HEK293T (cell line): ENCODE measurements around the gene NLGN3.

Experiments
- CTCF ChIA-PET: fragments of 350-600 bp; formaldehyde crosslinking; extraction: SDS; loops from one replicate; lab custom pipeline; 2021; ENCODE audit warnings: antibody characterized with exemption, inconsistent platforms; lab: Yijun Ruan, JAX
- POLR2A ChIA-PET: fragments of 350-600 bp; formaldehyde crosslinking; extraction: SDS; loops from one replicate; lab custom pipeline; 2020; ENCODE audit warnings: antibody characterized with exemption, inconsistent platforms; lab: Yijun Ruan, JAX
- DNase-seq: peaks from one replicate; pipeline ENCODE4 v3.0.0; 2012; ENCODE audit warnings: mixed read lengths; ENCODE audit errors: extremely low spot score
- ARNT ChIP-seq: fragments of 450-650 bp; IDR thresholded peaks from 2 replicates; pipeline ENCODE4 v1.6.1; 2017; ENCODE audit warnings: mild to moderate bottlenecking
- BHLHE40 ChIP-seq: fragments of 450-650 bp; IDR thresholded peaks from 2 replicates; pipeline ENCODE4 v1.6.1; 2016; ENCODE audit warnings: mild to moderate bottlenecking, moderate library complexity, borderline replicate concordance
- CTBP1 ChIP-seq: fragments of 450-650 bp; IDR thresholded peaks from 2 replicates; pipeline ENCODE4 v1.6.1; 2016; ENCODE audit warnings: borderline replicate concordance
- ELF4 ChIP-seq: fragments of 450-650 bp; IDR thresholded peaks from 2 replicates; pipeline ENCODE4 v1.6.1; 2017; ENCODE audit warnings: antibody characterized with exemption
- FOXA1 ChIP-seq: fragments of 450-650 bp; IDR thresholded peaks from 2 replicates; pipeline ENCODE4 v1.6.1; 2016; ENCODE audit warnings: mild to moderate bottlenecking
- FOXK2 ChIP-seq: fragments of 450-650 bp; IDR thresholded peaks from 2 replicates; pipeline ENCODE4 v1.6.1; 2016; ENCODE audit warnings: mild to moderate bottlenecking
- FOXM1 ChIP-seq: fragments of 450-650 bp; IDR thresholded peaks from 2 replicates; pipeline ENCODE4 v1.6.1; 2017; ENCODE audit warnings: mild to moderate bottlenecking, borderline replicate concordance
- HDGF ChIP-seq: fragments of 450-650 bp; IDR thresholded peaks from 2 replicates; pipeline ENCODE4 v1.6.1; 2017; ENCODE audit warnings: antibody characterized with exemption, borderline replicate concordance
- L3MBTL2 ChIP-seq: fragments of 450-650 bp; conservative IDR thresholded peaks from 2 replicates; pipeline ENCODE4 v1.6.1; 2016; ENCODE audit warnings: mild to moderate bottlenecking
- LEF1 ChIP-seq: fragments of 450-650 bp; IDR thresholded peaks from 2 replicates; pipeline ENCODE4 v1.6.1; 2017; ENCODE audit warnings: mild to moderate bottlenecking, borderline replicate concordance
- NFRKB ChIP-seq: fragments of 450-650 bp; IDR thresholded peaks from 2 replicates; pipeline ENCODE4 v1.6.1; 2016; ENCODE audit warnings: mild to moderate bottlenecking, moderate library complexity
- PKNOX1 ChIP-seq: fragments of 450-650 bp; IDR thresholded peaks from 2 replicates; pipeline ENCODE4 v1.6.1; 2016
- SP1 ChIP-seq: fragments of 450-650 bp; IDR thresholded peaks from 2 replicates; pipeline ENCODE4 v1.6.1; 2017
- SUZ12 ChIP-seq: fragments of 450-650 bp; IDR thresholded peaks from 2 replicates; pipeline ENCODE4 v1.6.1; 2016; ENCODE audit warnings: mild to moderate bottlenecking
- TARDBP ChIP-seq: fragments of 450-650 bp; IDR thresholded peaks from 2 replicates; pipeline ENCODE4 v1.6.1; 2016
- ZNF384 ChIP-seq: fragments of 450-650 bp; IDR thresholded peaks from 2 replicates; pipeline ENCODE4 v1.6.1; 2016

The NLGN3 gene

GRCh38 chrX:71099736-71100135 is 44.9 kb upstream of the NLGN3 start:
- no peak for DNase-seq
- POLR2A ChIA-PET = interaction anchor here (4.0 kb wide), 1 partner anchor 18 kb away, joined by 24 read pairs; the partner anchor contains the start of gene MED12
- TF ChIP-seq SP1 = no peak
- TF ChIP-seq FOXM1 = no peak
- no peak for TF ChIP-seq CTBP1
- TF ChIP-seq PKNOX1 = no peak
- TF ChIP-seq SUZ12 = no peak
- no peak for TF ChIP-seq ZNF384
- TF ChIP-seq HDGF = no peak
- no peak for TF ChIP-seq LEF1
- TF ChIP-seq FOXA1 = no peak
- no peak for TF ChIP-seq ELF4
- TF ChIP-seq L3MBTL2 = no peak
- no peak for TF ChIP-seq BHLHE40
- no peak for TF ChIP-seq NFRKB
- no peak for TF ChIP-seq ARNT
- TF ChIP-seq TARDBP = no peak
- TF ChIP-seq FOXK2 = no peak
- CTCF ChIA-PET = interaction anchor here (1.2 kb wide), 2 partner anchors 18 to 29 kb away, joined by 3 read pairs; partner anchors contain the start of gene MED12

GRCh38 chrX:71100581-71101505 is 43.8 kb upstream of the NLGN3 start:
- ChIA-PET POLR2A (interaction anchor here (1.1 to 4.0 kb wide), 3 partner anchors 17 to 41 kb away, joined by 3 to 24 read pairs (median 7); partner anchors contain the start of gene MED12), CTCF (no interaction called here)
- TF ChIP-seq L3MBTL2 (no peak), NFRKB (no peak), FOXK2 (no peak), ELF4 (no peak), SUZ12 (no peak)
- no peak for DNase-seq

- CTCF ChIA-PET = no interaction called here
- no peak for TF ChIP-seq ZNF384
- TF ChIP-seq HDGF = no peak
- TF ChIP-seq FOXK2 = no peak
- no peak for TF ChIP-seq FOXM1
- no peak for TF ChIP-seq SP1
- TF ChIP-seq FOXA1 = no peak
- TF ChIP-seq BHLHE40 = no peak
- no peak for TF ChIP-seq ELF4
- TF ChIP-seq ARNT = no peak
- no peak for TF ChIP-seq PKNOX1
- TF ChIP-seq LEF1 = no peak
- TF ChIP-seq L3MBTL2 = no peak
- no peak for TF ChIP-seq SUZ12
- TF ChIP-seq CTBP1 = no peak
- TF ChIP-seq TARDBP = no peak
- no peak for TF ChIP-seq NFRKB
- POLR2A ChIA-PET = interaction anchor here (1.4 to 4.0 kb wide), 3 partner anchors 10 to 24 kb away, joined by 4 to 24 read pairs (median 5); partner anchors contain the start of gene MED12
- no peak for DNase-seq
These were observed 42.3 kb upstream of the NLGN3 start for GRCh38 chrX:71102292-71102691.

GRCh38 chrX:71103110-71103983 is 41.3 kb upstream of the NLGN3 start:
- POLR2A ChIA-PET = interaction anchor here (1.0 to 1.4 kb wide), 2 partner anchors 15 to 23 kb away, joined by 3 to 5 read pairs; partner anchors contain the start of gene MED12
- DNase-seq = no peak

GRCh38 chrX:71105628-71106027 is 39.0 kb upstream of the NLGN3 start:
- ChIA-PET POLR2A (interaction anchor here (1.1 to 1.5 kb wide), 2 partner anchors 12 to 13 kb away, joined by 3 to 6 read pairs; partner anchors contain the start of gene MED12), CTCF (no interaction called here)
- DNase-seq = no peak
- no peak for TF ChIP-seq TARDBP
- TF ChIP-seq LEF1 = no peak
- TF ChIP-seq FOXM1 = no peak
- no peak for TF ChIP-seq CTBP1
- TF ChIP-seq FOXA1 = no peak
- no peak for TF ChIP-seq PKNOX1
- TF ChIP-seq SP1 = no peak

More at GRCh38 chrX:71103110-71103983, 41.3 kb upstream of the NLGN3 start:
- CTCF ChIA-PET = interaction anchor here (0.6 kb wide), 1 partner anchor 77 kb away, joined by 3 read pairs; no protein-coding TSS in a partner anchor
- TF ChIP-seq SP1 = no peak
- TF ChIP-seq ARNT = no peak
- peak; percentile 44; the same call in 1 of the 2 replicates for TF ChIP-seq L3MBTL2
- TF ChIP-seq PKNOX1 = no peak
